Breast epithelium (tissue), 3 donors: ENCODE data around the gene CEP97.

Experiments used
- CTCF ChIP-seq, 3 donors: fragments of 450-650 bp; IDR thresholded peaks; one replicate each; pipeline ENCODE4 v1.5.1; 2016 to 2017; ENCODE audit warnings: antibody characterized with exemption in 3 of 3, mild to moderate bottlenecking in 3 of 3, moderate library complexity in 3 of 3
- POLR2AphosphoS5 ChIP-seq, 3 donors: sonication (generic); formaldehyde crosslinking; IDR thresholded peaks; one replicate each; pipeline ENCODE4 v1.6.1; 2017; ENCODE audit warnings: antibody characterized with exemption in 3 of 3

- TF ChIP-seq CTCF (IDR thresholded peaks at IDR 0.05) (no peak), POLR2AphosphoS5 (IDR thresholded peaks at IDR 0.05) (no peak)
These were observed 6.4 kb downstream of the CEP97 start for GRCh38 chr3:101730839-101731238.
